DND-41 (cell line): ENCODE measurements around the gene GOLGA6A.
"Not testable (repeated sequence)": the region's sequence is repeated elsewhere in the genome, so short reads cannot be mapped to it uniquely, and the experiment has no call there.

ENCODE experiments used
- ATAC-seq: fragments of 200-7000 bp; cut with Tn5 transposase; 3 replicates; pipeline ENCODE4 v1.9.1; 2021; ENCODE audit warnings: low read depth; ENCODE audit not compliant: insufficient read depth
- DNase-seq: peaks from one replicate; pipeline ENCODE4 v3.0.0-alpha.2; 2020
- H2AFZ ChIP-seq: 2 replicates; pipeline ENCODE4 v1.6.0; 2012; ENCODE audit warnings: low read depth, low read length
- H3K27ac ChIP-seq: 2 replicates; pipeline ENCODE4 v1.5.1; 2012; ENCODE audit warnings: low read length, inconsistent platforms
- H3K27me3 ChIP-seq: fragments of 200-600 bp; sonication (generic); 2 replicates; pipeline ENCODE4 v1.6.0; 2012; ENCODE audit warnings: low read length, mild to moderate bottlenecking, inconsistent platforms; ENCODE audit not compliant: insufficient read depth, poor library complexity
- H3K36me3 ChIP-seq: 2 replicates; pipeline ENCODE4 v1.5.1; 2012; ENCODE audit warnings: low read length, inconsistent platforms; ENCODE audit not compliant: insufficient read depth
- H3K4me1 ChIP-seq: 2 replicates; pipeline ENCODE4 v1.5.1; 2012; ENCODE audit warnings: mild to moderate bottlenecking, low read length; ENCODE audit not compliant: insufficient read depth
- H3K4me2 ChIP-seq: 2 replicates; pipeline ENCODE4 v1.6.0; 2012; ENCODE audit warnings: mild to moderate bottlenecking, moderate library complexity, low read length, inconsistent platforms; ENCODE audit not compliant: insufficient read depth
- H3K4me3 ChIP-seq, 2 experiments: fragments of 200-600 bp in 1 of 2; shearing (Covaris generic) in 1 of 2; 2 replicates each; pipeline ENCODE4 v1.5.1; 2012 to 2016; ENCODE audit warnings: inconsistent platforms in 2 of 2, low read length in 2 of 2, mild to moderate bottlenecking in 2 of 2, low read depth in 1 of 2, moderate library complexity in 1 of 2
- H3K79me2 ChIP-seq: 2 replicates; pipeline ENCODE4 v1.6.0; 2012; ENCODE audit warnings: low read length, inconsistent platforms; ENCODE audit not compliant: insufficient read depth
- H3K9ac ChIP-seq: 2 replicates; pipeline ENCODE4 v1.6.0; 2012; ENCODE audit warnings: low read depth, mild to moderate bottlenecking, inconsistent platforms, low read length, moderate library complexity
- H3K9me3 ChIP-seq: 2 replicates; pipeline ENCODE4 v1.5.1; 2012; ENCODE audit warnings: low read length, moderate library complexity, mild to moderate bottlenecking, inconsistent platforms; ENCODE audit not compliant: insufficient read depth, severe bottlenecking
- H4K20me1 ChIP-seq: 2 replicates; pipeline ENCODE4 v1.6.0; 2012; ENCODE audit warnings: low read length; ENCODE audit not compliant: insufficient read depth
- EZH2 ChIP-seq: IDR thresholded peaks from 3 replicates; pipeline ENCODE4 v1.6.1; 2012; ENCODE audit warnings: borderline replicate concordance, low read depth, mild to moderate bottlenecking, moderate library complexity, low read length, inconsistent platforms; ENCODE audit not compliant: severe bottlenecking
- TF ChIP-seq, protein P1 (sequence below): IDR thresholded peaks from 2 replicates; pipeline ENCODE4 v1.5.1; 2012; ENCODE audit warnings: borderline replicate concordance, low read length, moderate library complexity, mild to moderate bottlenecking; ENCODE audit not compliant: poor library complexity, severe bottlenecking; ENCODE audit errors: extremely low read depth

GOLGA6A gene

GRCh38 chr15:74062236-74062635 is 20.1 kb downstream of the GOLGA6A start:
- H3K27me3 ChIP-seq, result no peaks in the 10 kb centered on the region
- no peak for ATAC-seq
- H3K79me2 ChIP-seq, result no peaks in the 10 kb centered on the region
- no peak overlapping the region for H2AFZ ChIP-seq
- no peaks in the 10 kb centered on the region for H3K9me3 ChIP-seq
- H3K4me2 ChIP-seq, result no peak overlapping the region
- no peak overlapping the region for H3K4me3 ChIP-seq
- TF ChIP-seq, protein P1, sequence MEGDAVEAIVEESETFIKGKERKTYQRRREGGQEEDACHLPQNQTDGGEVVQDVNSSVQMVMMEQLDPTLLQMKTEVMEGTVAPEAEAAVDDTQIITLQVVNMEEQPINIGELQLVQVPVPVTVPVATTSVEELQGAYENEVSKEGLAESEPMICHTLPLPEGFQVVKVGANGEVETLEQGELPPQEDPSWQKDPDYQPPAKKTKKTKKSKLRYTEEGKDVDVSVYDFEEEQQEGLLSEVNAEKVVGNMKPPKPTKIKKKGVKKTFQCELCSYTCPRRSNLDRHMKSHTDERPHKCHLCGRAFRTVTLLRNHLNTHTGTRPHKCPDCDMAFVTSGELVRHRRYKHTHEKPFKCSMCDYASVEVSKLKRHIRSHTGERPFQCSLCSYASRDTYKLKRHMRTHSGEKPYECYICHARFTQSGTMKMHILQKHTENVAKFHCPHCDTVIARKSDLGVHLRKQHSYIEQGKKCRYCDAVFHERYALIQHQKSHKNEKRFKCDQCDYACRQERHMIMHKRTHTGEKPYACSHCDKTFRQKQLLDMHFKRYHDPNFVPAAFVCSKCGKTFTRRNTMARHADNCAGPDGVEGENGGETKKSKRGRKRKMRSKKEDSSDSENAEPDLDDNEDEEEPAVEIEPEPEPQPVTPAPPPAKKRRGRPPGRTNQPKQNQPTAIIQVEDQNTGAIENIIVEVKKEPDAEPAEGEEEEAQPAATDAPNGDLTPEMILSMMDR, result no peak
- TF ChIP-seq EZH2, result no peak
- no peaks in the 10 kb centered on the region for H4K20me1 ChIP-seq
- H3K27ac ChIP-seq, result no peak overlapping the region
- H3K9ac ChIP-seq, result no peak overlapping the region
- no peak for DNase-seq
- no peaks in the 10 kb centered on the region for H3K36me3 ChIP-seq
- peaks cover 8% of the 10 kb centered on the region; the same call in 1 of the 2 replicates for H3K4me1 ChIP-seq

GRCh38 chr15:74060251-74060650 is 22.1 kb downstream of the GOLGA6A start:
- H3K79me2 ChIP-seq, result no peaks in the 10 kb centered on the region
- H4K20me1 ChIP-seq, result no peaks in the 10 kb centered on the region
- peaks cover 8% of the 10 kb centered on the region; the same call in 1 of the 2 replicates for H3K4me1 ChIP-seq
- no peak overlapping the region for H3K27ac ChIP-seq
- ATAC-seq, result no peak
- H3K4me3 ChIP-seq, result no peak overlapping the region
- H3K9ac ChIP-seq, result no peak overlapping the region
- DNase-seq, result no peak
- peaks cover 3% of the 10 kb centered on the region for H3K27me3 ChIP-seq
- TF ChIP-seq, protein P1, result no peak
- TF ChIP-seq EZH2, result no peak
- H3K4me2 ChIP-seq, result no peak overlapping the region
- no peaks in the 10 kb centered on the region for H3K36me3 ChIP-seq
- H2AFZ ChIP-seq, result no peak overlapping the region
- no peaks in the 10 kb centered on the region for H3K9me3 ChIP-seq

DNA sequence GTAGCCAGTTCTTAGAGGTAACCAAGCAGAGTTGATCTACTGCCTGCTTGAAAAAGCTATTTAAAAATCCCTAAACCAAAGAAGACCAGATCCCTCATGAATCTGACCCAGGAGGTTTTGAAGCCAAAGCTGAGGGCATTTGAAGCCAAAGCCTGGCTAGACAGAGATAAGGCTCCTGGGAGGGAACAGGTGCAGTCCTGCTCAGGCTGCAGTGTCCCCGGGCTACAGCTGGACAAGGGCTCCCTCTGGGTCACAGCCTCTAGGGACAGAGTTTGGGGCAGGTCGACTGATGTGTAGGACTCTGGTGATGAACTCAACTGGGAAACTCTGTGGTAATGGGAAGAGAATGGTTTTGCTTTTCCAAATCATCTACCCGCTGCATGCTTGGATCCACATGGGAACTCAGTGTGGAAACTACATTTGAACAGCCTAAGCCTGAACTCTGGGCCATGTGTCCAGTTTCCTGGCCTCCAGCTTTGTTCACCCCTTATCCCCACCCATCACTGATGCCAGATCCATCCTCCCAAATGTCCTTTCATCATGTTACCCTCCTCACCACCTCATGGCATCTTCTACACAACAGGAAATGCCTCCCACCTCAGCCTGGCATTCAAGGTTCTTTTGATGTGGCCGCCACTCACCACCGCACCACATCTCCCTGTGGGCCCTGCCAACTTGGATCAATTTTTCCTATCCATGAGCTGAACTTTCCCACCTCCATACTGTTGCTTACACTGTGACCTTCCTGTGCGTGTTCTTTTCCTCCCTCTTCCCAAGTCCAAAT is 23.1 kb downstream of the GOLGA6A start:
- H3K4me3 ChIP-seq, H3K9ac ChIP-seq, H2AFZ ChIP-seq, H3K27me3 ChIP-seq, H3K9me3 ChIP-seq, H3K36me3 ChIP-seq, H3K4me1 ChIP-seq, H4K20me1 ChIP-seq, H3K4me2 ChIP-seq, H3K79me2 ChIP-seq, H3K27ac ChIP-seq: not testable (repeated sequence)
- DNase-seq, result peak; percentile 33
- ATAC-seq, result peak; percentile 77

GRCh38 chr15:74056330-74056729 is 26.0 kb downstream of the GOLGA6A start:
- H3K4me1 ChIP-seq, result peaks cover 11% of the 10 kb centered on the region; the same call in 1 of the 2 replicates
- not testable (repeated sequence) for H3K4me2 ChIP-seq, H2AFZ ChIP-seq, H3K79me2 ChIP-seq, H3K36me3 ChIP-seq, H3K27me3 ChIP-seq, H3K9me3 ChIP-seq, H3K9ac ChIP-seq, DNase-seq, ATAC-seq, H4K20me1 ChIP-seq, H3K27ac ChIP-seq, H3K4me3 ChIP-seq
